ENCODE data around the gene SUPT6H.

DNA sequence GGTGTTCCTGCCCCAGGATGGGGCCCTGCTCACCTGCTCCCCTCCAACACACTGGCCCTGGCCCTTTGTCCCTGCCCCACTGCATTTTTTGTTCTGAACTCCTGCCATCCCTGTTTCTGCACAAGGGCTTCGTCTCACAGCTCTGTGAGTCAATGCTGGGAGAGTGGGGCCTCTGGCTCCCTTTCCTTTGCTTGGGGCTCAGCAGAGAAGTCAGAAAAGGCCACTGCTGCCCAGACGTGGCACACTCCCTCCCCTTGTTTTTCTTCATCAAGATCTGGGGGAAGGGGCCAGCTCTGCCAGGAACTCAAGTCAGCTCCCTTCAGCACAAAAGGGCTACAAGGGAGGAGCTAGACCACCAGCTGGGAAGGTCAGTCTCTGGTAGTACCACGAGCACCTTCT lies 40.7 kb downstream of the SUPT6H start:
- TF ChIP-seq, protein P1, sequence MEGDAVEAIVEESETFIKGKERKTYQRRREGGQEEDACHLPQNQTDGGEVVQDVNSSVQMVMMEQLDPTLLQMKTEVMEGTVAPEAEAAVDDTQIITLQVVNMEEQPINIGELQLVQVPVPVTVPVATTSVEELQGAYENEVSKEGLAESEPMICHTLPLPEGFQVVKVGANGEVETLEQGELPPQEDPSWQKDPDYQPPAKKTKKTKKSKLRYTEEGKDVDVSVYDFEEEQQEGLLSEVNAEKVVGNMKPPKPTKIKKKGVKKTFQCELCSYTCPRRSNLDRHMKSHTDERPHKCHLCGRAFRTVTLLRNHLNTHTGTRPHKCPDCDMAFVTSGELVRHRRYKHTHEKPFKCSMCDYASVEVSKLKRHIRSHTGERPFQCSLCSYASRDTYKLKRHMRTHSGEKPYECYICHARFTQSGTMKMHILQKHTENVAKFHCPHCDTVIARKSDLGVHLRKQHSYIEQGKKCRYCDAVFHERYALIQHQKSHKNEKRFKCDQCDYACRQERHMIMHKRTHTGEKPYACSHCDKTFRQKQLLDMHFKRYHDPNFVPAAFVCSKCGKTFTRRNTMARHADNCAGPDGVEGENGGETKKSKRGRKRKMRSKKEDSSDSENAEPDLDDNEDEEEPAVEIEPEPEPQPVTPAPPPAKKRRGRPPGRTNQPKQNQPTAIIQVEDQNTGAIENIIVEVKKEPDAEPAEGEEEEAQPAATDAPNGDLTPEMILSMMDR (IDR thresholded peaks at IDR 0.05) = no peak
- no peak for TF ChIP-seq POLR2A (IDR thresholded peaks at IDR 0.05)
- TF ChIP-seq EP300 (IDR thresholded peaks at IDR 0.05) = no peak
